SJSA1 (cell line): ENCODE measurements around the gene OTOGL. TPM values are rescaled to one million over a fixed set of nuclear protein-coding genes. Genes with fewer than 3 reads are reported as not detected.

Source experiments
- DNase-seq, 2 experiments: peaks; one replicate each; pipeline ENCODE4 v3.0.0-alpha.2; 2015 to 2020; ENCODE audit warnings: low spot score in 2 of 2, low read depth in 1 of 2
- H3K27ac ChIP-seq: fragments of 250-450 bp; sonication (Bioruptor Pico); 2 replicates; pipeline ENCODE4 v1.5.1; 2020; ENCODE audit warnings: mild to moderate bottlenecking, moderate library complexity
- H3K27me3 ChIP-seq: fragments of 250-450 bp; sonication (Bioruptor Pico); replicated peaks from 2 replicates; pipeline ENCODE4 v1.5.1; 2020; ENCODE audit warnings: mild to moderate bottlenecking, moderate library complexity
- H3K36me3 ChIP-seq: fragments of 250-450 bp; sonication (Bioruptor Pico); 2 replicates; pipeline ENCODE4 v1.5.1; 2020; ENCODE audit warnings: mild to moderate bottlenecking
- H3K4me1 ChIP-seq: fragments of 250-450 bp; sonication (Bioruptor Pico); replicated peaks from 2 replicates; pipeline ENCODE4 v1.6.1; 2021; ENCODE audit warnings: mild to moderate bottlenecking
- H3K4me3 ChIP-seq: fragments of 250-450 bp; sonication (Bioruptor Pico); 2 replicates; pipeline ENCODE4 v1.5.1; 2020; ENCODE audit warnings: mild to moderate bottlenecking
- H3K9me3 ChIP-seq: fragments of 250-450 bp; sonication (Bioruptor Pico); replicated peaks from 2 replicates; pipeline ENCODE4 v1.5.1; 2020; ENCODE audit warnings: mild to moderate bottlenecking
- total RNA-seq: library from RNA; depleted of rRNA; stranded (reverse); fragments of >200 nt; shearing (Covaris generic); gene quantifications from 2 replicates; pipeline ENCODE4 v1.2.3, GENCODE V29; 2014

OTOGL gene
- total RNA-seq, 1 experiment from 2014 or later: 0.08 TPM

DNA sequence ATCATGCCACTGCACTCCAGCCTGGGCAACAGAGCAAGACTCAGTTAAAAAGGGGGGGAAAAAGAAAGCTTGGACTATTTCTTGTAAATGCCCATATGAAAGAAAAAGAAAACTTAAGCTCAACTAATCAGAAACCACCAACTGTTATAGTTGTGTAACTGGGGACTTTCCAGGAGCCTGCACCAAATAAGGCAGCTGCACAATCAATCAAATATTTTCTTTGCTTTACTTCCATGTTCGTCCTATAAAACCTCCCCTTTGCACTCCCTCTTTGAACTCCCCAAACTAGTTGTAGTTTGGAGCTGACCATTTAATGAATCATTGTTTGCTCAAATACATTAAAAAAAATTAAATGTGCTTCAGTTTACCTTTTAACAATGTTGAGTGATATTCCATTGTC is 54.9 kb downstream of the OTOGL start:
- Histone ChIP-seq H3K27ac (no peak overlapping the region), H3K4me3 (no peak overlapping the region), H3K27me3 (no peaks in the 10 kb centered on the region), H3K4me1 (no peaks in the 10 kb centered on the region), H3K9me3 (no peaks in the 10 kb centered on the region), H3K36me3 (no peaks in the 10 kb centered on the region)
- no peak for DNase-seq

DNA sequence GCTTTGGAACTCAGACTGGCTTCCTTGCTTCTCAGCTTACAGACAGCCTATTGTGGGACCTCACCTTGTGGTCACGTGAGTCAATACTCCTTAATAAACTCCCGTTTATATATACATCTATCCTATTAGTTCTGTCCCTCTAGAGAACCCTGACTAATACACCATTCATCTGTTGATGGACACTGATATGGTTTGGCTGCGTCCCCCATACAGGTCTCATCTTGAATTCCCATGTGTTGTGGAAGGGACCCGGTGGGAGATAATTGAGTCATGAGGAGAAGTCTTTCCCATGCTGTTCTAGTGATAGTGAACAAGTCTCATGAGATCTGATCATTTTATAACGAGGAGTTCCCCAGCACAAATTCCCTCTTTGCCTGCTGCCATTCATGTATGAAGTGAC is 57.0 kb downstream of the OTOGL start:
- Histone ChIP-seq H3K9me3 (no peaks in the 10 kb centered on the region), H3K4me3 (no peak overlapping the region), H3K27ac (no peak overlapping the region), H3K4me1 (no peaks in the 10 kb centered on the region), H3K36me3 (no peaks in the 10 kb centered on the region), H3K27me3 (no peaks in the 10 kb centered on the region)
- DNase-seq: no peak

DNA sequence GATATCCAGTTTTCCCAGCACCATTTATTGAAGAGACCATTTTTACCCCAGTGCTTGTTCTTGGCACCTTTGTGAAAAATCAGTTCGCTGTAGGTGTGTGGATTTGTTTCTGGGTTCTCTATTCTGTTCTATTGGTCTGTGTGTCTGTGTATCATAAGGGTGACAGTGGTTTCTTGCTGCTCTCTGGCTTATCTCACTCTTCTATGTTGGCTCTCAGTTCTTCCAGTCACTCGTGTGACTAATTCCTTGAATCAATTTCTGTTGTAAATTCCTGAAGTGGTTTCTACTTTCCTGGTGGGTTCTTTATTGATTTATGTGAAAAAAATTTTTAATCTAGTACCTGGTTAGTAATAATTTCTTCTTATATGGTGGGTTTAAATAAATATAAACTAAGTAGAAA is 58.3 kb downstream of the OTOGL start:
- DNase-seq: no peak
- H3K36me3 ChIP-seq: no peaks in the 10 kb centered on the region

DNA sequence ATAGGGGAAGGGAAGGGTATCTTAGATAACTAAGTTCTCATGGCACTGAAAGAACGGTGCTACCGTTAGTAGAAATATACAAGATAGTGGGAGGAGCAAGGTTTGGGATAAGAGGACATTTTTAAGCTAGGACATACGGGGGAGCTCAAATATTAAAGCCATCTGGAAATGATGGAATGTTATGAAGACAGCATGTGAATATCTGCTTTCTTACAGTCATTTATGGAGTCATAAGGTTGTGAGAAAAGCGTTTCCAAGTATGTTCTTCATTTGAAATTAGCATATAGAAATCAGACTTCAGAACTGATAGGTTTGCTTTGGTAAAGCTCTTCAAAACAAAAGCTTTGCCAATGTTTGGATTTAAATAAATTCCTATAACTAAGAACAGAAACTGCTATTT is 62.3 kb downstream of the OTOGL start:
- no peak overlapping the region for H3K27ac ChIP-seq
- no peak overlapping the region for H3K4me3 ChIP-seq
- H3K36me3 ChIP-seq: no peaks in the 10 kb centered on the region
- H3K27me3 ChIP-seq: no peaks in the 10 kb centered on the region
- no peaks in the 10 kb centered on the region for H3K4me1 ChIP-seq
- no peak for DNase-seq
- no peaks in the 10 kb centered on the region for H3K9me3 ChIP-seq

More for the DNA sequence above, 58.3 kb downstream of the OTOGL start:
- H3K4me3 ChIP-seq: no peak overlapping the region
- H3K4me1 ChIP-seq: no peaks in the 10 kb centered on the region
- H3K27me3 ChIP-seq: no peaks in the 10 kb centered on the region
- H3K9me3 ChIP-seq: no peaks in the 10 kb centered on the region
- H3K27ac ChIP-seq: no peak overlapping the region

DNA sequence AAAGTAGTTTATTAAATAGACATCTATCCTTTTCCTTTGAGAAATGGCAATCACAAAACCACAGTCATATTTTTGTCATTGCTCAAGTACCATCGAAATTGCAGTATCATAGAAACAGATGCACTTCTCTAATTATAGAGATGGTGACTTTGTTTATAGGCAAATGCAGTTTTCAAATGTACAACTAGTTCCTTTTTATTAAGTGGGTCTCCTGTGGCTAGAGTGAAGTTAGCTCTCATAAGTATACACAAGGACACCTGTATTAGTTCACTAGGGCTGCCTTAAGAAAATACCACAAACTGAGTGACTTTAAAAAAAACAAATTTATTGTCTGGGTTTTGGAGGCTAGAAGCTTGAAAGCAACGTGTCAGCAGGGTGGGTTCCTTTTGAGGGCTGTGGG is 62.8 kb downstream of the OTOGL start:
- Histone ChIP-seq H3K9me3 (no peaks in the 10 kb centered on the region), H3K27ac (no peak overlapping the region), H3K27me3 (no peaks in the 10 kb centered on the region), H3K4me3 (no peak overlapping the region), H3K36me3 (no peaks in the 10 kb centered on the region), H3K4me1 (no peaks in the 10 kb centered on the region)
- no peak for DNase-seq

DNA sequence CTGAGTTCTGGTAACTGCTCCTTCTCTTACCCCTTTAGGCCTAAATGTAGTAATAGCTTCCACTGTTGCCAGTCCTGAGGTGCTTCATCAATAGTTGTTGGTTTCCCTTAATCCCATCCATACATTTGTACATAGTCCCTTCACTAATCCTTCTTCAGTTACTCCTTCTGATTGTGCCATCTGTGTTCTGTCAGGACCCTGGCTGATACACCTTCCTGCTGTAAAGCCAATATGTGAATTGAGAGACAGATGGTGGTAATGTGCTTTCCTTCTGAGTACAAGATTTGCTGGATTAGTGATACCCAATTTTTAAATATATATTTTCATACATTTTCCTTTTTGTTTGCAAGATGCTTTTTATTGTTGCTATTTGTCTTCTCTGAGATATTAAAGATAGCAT is 66.4 kb downstream of the OTOGL start:
- H3K4me3 ChIP-seq: no peak overlapping the region
- H3K4me1 ChIP-seq: no peaks in the 10 kb centered on the region
- DNase-seq: no peak
- no peak overlapping the region for H3K27ac ChIP-seq
- H3K36me3 ChIP-seq: no peaks in the 10 kb centered on the region
- H3K9me3 ChIP-seq: no peaks in the 10 kb centered on the region
- no peaks in the 10 kb centered on the region for H3K27me3 ChIP-seq

DNA sequence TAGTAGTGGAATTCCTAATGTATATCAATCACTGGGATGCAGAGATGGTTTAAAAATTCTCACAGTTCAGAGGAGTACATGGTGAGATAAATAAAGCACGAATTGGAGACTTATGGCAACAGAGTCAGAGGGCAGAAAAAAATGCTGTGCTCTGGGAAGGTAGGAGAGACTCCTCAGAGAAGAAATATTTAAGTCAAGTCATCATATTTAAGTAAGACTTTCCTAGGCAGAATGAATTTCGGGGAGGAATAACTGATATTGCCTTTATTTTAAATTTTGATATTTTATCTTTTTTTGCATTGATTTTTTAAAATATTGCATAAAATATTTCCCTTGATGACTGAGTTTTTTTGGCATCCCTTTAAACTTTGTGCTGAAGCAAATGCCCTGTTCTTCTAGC is 67.4 kb downstream of the OTOGL start:
- no peak overlapping the region for H3K4me3 ChIP-seq
- H3K27me3 ChIP-seq: no peaks in the 10 kb centered on the region
- no peaks in the 10 kb centered on the region for H3K4me1 ChIP-seq
- no peak for DNase-seq
- H3K36me3 ChIP-seq: no peaks in the 10 kb centered on the region
- no peaks in the 10 kb centered on the region; the same call in 1 of the 2 replicates for H3K9me3 ChIP-seq
- H3K27ac ChIP-seq: no peak overlapping the region

DNA sequence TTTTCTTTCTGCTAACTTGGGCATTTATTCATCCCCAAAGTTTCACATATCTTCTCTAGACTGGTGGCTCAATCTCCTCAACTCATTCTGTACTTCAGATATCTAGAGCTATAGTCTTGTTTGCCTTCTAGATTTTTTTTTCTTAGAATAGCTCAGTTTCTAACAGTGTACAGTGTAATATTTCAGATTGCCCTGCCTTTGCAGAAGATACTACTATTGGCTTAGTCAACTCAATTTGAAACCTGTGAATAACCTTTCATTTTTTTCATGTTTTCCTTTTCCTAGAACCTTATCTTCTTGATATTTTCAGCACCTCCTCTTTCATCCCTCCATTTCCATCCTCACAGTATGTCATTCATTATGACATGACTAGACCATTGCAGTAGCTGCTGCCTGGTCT is 69.6 kb downstream of the OTOGL start:
- no peaks in the 10 kb centered on the region for H3K4me1 ChIP-seq
- no peaks in the 10 kb centered on the region for H3K36me3 ChIP-seq

DNA sequence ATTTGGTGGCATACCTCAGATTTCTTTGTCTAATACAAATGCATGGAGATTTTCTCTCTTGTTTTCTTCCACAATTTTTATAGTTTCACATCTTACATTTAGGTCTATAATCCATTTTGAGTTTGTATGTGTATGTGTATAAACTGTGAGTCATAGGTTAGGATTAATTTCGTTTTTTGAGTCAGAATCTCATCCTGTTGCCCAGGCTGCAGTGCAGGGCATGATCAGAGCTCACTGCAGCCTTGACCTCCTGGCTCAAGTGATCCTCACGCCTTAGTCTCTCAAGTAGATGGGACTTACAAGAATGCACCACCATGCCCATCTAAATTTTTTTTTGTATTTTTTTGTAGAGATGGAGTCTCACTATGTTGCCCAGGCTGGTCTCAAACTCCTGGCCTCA is 71.6 kb downstream of the OTOGL start:
- H3K27ac ChIP-seq: no peak overlapping the region
- no peak overlapping the region for H3K4me3 ChIP-seq
- no peaks in the 10 kb centered on the region for H3K4me1 ChIP-seq
- no peaks in the 10 kb centered on the region for H3K36me3 ChIP-seq
- no peaks in the 10 kb centered on the region; the same call in 1 of the 2 replicates for H3K9me3 ChIP-seq
- no peak for DNase-seq
- H3K27me3 ChIP-seq: no peaks in the 10 kb centered on the region

More for the DNA sequence above, 69.6 kb downstream of the OTOGL start:
- no peak for DNase-seq
- Histone ChIP-seq H3K27ac (no peak overlapping the region), H3K27me3 (no peaks in the 10 kb centered on the region), H3K4me3 (no peak overlapping the region), H3K9me3 (no peaks in the 10 kb centered on the region; the same call in 1 of the 2 replicates)

DNA sequence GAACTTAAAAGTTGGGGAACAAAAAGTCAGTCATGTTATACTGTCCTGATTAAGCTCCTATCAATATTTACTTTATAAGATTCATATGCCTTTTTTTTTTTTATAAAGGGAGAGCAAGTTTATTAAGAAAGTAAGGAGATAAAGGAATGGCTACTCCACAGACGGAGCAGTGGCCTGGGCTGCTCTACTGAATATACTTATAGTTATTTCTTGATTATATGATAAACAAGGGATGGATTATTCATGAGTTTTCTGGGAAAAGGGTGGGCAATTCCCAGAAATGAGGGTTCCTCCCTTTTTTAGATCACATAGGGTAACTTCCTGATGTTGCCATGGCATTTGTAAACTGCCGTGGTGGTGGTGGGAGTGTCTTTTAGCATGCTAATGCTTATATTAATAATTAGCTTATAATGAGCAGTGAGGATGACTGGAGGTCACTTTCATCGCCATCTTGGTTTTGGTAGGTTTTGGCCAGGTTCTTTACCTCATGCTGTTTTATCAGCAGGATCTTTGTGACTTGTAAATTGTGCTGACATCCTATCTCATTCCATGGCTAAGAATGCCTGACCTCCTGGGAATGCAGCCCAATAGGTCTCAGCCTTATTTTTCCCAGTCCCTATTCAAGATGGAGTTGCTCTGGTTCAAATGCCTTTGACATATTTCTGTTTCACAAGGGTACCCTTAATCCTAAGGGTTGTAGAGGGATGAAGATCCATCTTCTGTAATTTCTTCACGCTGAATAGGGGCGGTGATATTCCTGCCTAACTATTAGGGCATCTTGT is 73.9 kb downstream of the OTOGL start:
- no peak for DNase-seq
- Histone ChIP-seq H3K4me3 (no peak overlapping the region), H3K9me3 (no peaks in the 10 kb centered on the region; the same call in 1 of the 2 replicates), H3K4me1 (no peaks in the 10 kb centered on the region), H3K27me3 (no peaks in the 10 kb centered on the region), H3K27ac (no peak overlapping the region), H3K36me3 (no peaks in the 10 kb centered on the region)

DNA sequence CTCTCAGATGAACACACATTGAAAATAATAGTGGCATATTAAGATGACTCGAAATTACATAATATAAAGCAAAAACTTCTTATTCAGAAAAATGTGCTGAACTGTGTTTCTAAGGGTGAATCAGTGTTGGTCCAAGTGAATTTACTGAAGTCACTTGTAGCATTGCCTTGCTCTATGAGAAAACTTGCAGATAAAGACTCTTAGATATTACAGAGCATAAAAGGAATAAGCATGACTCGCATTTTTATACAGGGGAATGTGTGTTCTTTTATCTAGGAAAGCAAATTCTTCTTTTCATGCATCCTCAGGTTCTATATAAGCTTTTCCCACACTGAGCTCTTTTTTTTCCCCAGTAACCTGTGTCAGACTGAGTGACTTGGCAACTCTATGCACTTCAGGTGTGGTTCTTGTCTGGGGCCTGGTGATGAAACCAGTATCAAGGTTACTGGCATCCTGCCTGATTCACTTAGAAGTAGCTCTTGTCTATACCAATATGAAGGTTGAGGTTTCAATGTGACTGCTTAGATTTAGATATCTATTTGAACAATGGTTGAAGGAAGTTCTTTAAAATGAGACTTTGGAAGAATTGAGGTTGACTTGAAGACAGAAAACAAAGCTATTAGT is 76.1 kb downstream of the OTOGL start:
- Histone ChIP-seq H3K9me3 (no peaks in the 10 kb centered on the region; the same call in 1 of the 2 replicates), H3K27ac (no peak overlapping the region), H3K4me1 (no peaks in the 10 kb centered on the region), H3K4me3 (no peak overlapping the region), H3K36me3 (no peaks in the 10 kb centered on the region), H3K27me3 (no peaks in the 10 kb centered on the region)
- no peak for DNase-seq

DNA sequence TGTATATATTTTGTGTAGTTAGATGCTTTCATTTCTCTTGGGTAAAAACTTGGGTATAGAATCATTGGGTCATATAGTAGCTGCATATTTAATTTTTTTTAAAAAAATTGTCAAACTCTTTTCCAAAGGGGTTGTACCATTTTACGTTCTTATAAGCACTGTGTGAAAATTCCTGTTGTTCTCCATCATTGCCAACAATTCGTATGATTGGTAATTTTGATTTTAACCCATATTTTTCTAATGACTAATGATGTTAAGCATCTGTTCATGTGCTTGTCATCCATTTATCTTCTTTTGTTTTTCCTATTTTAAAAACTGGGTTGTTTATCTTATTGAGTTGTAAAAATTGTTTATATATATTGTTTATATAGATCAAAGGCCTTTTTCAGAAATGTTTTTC is 77.4 kb downstream of the OTOGL start:
- Histone ChIP-seq H3K4me3 (no peak overlapping the region), H3K36me3 (no peaks in the 10 kb centered on the region), H3K9me3 (no peaks in the 10 kb centered on the region), H3K27ac (no peak overlapping the region), H3K4me1 (no peaks in the 10 kb centered on the region), H3K27me3 (no peaks in the 10 kb centered on the region)
- DNase-seq: no peak

DNA sequence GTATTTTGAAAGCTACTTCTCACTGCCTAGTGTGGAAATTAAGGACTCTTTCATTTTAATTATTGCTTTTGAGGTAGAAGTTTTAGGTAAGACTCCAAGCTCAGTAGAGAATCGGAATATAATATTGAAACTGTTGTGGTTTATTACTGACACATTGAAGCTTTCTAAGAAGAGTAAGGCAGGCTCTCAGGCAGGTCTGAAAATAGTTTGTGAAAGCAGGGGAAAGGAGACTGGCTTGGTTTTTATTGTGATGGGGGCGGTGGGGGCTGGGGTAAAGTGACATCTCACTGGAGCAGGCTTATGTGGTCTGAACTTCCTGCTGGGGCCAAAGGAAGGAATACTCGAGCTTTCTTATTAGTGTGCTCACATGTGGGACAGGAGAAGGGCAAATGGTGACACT is 79.5 kb downstream of the OTOGL start:
- Histone ChIP-seq H3K36me3 (no peaks in the 10 kb centered on the region), H3K4me1 (no peaks in the 10 kb centered on the region), H3K27me3 (no peaks in the 10 kb centered on the region), H3K4me3 (no peak overlapping the region), H3K27ac (no peak overlapping the region), H3K9me3 (no peaks in the 10 kb centered on the region)
- DNase-seq: no peak

DNA sequence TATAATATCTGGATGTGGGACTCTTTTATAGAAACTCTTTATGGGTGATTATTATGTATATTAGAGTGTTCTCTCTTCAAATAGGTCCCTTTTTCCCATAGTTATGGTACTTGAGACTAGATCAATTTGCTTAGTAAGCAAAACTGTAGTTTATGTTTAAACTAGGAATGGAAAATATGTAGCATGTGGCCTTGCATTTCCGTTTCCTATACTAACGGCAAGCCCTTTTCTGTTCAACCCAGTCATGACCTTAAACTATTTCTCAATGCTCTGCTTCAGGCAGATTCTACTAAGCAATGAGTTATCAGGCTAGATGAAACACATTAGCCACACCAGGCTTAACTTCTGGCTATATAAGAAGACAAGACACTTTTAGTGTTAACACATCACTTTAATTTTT is 84.6 kb downstream of the OTOGL start:
- no peaks in the 10 kb centered on the region for H3K9me3 ChIP-seq
- H3K36me3 ChIP-seq: no peaks in the 10 kb centered on the region
- H3K27me3 ChIP-seq: no peaks in the 10 kb centered on the region
- no peak overlapping the region for H3K27ac ChIP-seq
- peaks cover 28% of the 10 kb centered on the region for H3K4me1 ChIP-seq
- no peak for DNase-seq
- H3K4me3 ChIP-seq: no peak overlapping the region
